ENCODE results near the gene SLC35D3.
"Not testable (repeated sequence)": the region's sequence is repeated elsewhere in the genome, so short reads cannot be mapped to it uniquely, and the experiment has no call there.

SLC35D3 gene

GRCh38 chr6:136967876-136968752 is 46.0 kb downstream of the SLC35D3 start:
- no peak for FAIRE-seq

DNA sequence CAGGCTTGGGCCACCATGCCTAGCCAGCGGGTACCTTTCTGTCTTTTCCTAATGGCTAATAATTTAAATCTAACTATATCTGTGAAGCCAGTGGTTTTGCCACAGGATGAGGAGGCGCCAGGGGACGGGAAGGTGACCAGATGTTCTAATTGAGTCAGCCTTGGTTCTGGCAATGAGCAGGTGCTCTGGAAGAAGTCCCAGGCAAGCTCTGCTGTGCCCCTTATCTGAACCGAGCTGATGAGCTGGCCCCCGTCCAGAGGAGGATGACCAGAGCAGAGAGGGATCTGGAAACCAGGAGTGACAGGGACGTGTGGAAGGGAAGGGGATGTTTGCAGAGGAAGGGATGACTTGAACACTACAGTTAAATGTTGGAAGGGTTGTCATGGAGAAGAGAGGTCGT is 46.7 kb downstream of the SLC35D3 start:
- no peak for FAIRE-seq

- no peak for FAIRE-seq
These were observed 47.3 kb downstream of the SLC35D3 start for GRCh38 chr6:136969433-136969832.

DNA sequence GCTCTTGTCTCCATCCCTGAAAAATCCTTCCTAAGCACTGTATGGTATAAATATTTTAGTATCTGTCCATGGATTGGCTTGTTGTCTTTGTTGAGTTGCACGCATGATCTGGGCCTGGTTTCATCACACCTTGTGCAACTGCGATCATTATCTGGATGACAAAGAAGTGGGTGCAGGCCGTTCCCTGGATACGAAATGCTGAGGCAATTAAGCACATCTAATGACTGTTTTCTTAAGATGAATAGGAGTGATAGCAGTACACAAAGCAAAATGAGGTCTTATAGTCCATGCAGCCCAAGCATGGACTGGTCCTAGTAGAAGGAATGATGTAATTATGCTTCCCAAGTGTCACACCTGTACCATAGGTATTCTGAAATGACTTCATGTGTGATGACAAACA is 47.8 kb downstream of the SLC35D3 start:
- no peak for FAIRE-seq

DNA sequence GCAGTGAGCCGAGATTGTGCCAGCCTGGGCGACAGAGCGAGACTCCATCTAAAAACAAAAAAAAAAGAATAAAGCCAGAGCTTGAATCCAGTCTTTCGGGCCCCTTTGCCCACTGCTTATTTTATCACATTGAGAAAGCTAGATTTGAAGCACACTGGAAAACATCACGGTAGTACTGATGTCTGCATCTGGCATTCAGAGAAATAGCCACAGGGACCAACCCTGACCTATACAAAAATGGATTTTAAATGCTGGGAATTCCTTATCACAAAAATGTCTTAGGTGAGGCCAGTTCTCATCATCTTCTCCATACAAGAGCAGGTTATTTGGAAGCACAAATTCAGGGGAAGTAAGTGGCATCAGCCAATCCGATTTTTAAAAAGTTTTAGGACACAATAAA is 49.5 kb downstream of the SLC35D3 start:
- no peak for FAIRE-seq

GRCh38 chr6:136973781-136974180 is 51.7 kb downstream of the SLC35D3 start:
- FAIRE-seq: not testable (repeated sequence)
